8988T (cell line): ENCODE results near the gene UBR4.

Experiments
- DNase-seq: peaks from one replicate; pipeline ENCODE4 v3.0.0; 2011

UBR4 gene

DNA sequence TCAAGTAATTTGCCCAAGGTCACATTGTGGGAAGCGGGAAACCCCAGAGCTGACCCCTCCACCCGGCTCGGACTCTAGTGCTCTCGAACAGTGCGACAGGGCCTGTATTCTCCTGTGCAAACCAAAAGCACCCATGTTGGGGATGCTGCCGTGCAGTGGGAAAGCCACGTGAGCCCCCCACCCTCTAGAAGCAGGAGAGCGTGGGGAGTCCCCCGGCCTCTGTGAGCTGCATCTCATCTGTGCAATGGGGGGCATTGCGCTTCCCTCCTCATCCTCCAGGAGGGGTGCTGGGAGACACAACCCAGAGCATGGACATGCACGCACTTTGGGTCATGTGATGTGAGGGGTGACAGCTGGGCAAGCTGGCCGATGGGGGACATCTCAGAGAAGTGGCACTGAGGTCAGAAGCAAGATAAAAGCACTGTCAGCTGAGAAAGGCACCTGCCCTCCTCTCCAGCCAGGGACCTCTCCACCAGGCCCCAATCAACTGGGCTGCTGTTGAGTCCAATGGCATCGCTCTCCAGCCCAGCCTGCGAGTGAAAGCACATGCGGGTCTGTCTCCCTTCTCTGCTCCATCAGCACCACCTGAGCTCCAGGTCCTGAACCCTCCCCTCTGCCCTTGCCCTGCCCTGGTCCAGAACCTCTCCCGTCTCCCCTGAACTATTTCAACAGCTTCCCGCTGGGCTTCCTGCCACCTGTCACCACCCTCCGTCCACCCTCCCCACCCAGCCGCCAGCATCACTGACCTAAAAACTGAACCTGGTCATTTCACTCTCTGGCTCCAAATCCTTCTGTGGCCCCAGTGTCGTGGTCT is 177.2 kb downstream of the UBR4 start:
- no peak for DNase-seq

DNA sequence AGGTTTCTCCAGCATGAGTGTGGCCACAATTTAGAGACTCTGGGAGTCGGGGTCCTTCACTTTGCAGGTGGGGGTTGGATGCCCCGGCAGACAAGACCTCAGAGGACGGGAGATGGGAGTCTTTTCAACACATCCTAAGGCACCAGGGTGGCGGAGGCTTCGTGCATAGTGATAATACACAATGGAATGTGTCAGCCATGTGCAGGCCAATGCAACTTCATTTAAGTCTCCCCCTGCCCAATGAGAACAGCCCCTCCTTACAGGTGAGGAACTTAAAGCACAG is 177.7 kb downstream of the UBR4 start:
- DNase-seq, result no peak

DNA sequence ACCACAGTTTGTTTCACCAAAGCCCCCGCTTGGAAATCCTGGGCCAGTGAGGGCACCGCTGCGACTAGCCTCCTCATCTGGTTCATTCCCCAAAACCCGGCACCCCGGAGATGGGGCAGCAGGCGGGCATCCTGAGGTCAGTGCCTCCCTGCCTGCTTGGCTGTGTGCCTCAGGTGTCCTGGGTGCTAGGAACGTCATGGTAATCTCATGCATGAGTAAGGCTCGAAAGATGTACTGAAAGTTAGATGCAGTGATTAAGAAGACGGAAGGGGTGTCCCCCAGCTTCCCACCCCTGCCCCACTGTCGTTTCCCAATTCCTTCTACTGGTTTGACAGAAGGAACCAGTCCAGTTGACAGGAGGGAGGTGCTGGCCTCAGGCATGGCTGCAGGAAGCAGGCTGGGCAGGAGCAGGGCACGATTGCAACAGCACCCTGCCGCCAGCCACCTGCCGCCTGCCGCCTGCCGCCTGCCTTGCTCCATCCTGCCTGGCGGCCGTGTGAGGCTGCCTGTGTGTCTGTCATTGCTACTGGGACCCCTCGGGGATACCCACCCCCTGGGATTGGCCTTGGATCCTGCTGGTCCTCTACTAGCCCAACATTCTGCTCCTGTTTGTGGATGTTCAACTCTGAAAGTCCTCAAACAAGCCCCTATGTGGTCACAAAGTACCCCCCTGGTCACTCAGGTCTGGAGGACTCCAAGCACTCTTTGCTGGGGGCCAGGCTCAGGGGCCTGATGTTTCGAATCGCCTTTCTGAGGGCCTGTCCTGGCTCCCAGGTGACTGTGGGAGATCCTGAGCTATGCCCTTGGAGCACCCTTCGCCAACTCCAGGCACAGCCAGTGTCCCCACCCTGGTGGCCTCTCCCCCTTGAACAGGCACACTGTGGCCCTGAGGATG is 180.6 kb downstream of the UBR4 start:
- DNase-seq, result no peak

DNA sequence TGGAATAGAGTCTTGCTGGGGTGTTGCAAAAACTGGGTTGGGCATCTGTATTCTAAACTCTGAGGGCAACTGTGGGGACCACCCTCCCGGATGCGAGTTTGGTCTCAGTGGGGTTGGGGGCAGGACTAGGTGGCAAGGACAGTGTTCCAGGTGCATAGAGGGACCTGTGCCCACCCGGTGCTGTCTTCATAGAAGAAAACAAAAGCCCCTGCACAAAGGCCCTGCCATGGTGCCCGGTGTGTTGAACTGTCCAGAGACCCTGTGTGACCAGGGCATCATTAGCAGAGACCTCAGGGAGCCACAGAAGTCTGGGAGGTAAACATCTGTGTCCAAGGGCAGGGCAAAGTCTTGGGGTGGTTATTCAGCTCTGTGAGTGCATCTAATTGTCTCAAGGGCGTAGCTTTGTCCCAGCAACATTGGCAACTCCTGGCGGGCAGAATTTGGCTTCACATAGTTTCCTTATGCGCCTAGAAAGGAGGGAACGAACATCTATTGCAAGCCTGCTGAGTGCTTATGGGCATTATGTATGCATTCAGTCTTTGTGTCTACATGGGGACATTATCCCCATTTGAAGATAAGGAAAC is 181.4 kb downstream of the UBR4 start:
- no peak for DNase-seq

DNA sequence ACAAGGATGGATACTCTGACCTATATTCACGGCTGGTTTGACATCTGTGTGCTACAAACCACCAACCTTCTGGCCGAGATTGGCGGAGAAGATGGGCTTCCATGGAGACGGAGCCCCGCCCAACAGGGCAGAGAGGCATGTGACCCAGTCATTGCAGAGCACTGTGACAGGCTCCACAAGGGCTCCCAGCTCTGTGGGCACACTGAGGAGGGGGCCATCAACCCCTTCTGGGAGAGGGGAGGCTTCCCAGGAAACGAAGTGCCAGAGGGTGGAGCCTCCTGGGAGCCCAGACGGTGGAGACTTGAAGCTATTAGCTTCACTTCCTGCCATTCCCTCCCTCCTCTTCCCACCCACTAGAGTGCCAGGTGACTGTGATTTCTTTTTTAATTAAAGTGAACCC is 182.0 kb downstream of the UBR4 start:
- no peak for DNase-seq
